ENCODE results near the gene CATSPERE.

CATSPERE gene

DNA sequence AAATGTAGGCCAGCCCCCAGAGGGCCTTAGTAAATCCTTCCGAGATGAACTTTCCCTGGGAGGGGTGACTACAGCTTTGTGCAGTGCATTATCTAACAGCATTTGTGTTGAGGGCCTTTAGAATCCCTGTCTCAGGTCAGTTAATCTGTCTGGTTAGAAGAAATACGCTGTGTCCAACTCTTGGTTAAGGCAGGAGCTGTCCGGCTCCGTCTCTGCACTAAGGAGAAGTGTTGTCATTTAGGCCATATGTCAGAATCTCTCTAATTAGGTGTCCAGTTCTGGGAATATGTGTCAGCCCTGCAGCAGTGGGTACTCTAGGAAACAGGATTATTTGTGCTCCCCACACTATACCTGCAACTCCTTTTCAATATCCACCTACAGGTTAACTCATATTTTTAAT lies 124.8 kb downstream of the CATSPERE start:
- H3K27ac ChIP-seq = no peak overlapping the region
- TF ChIP-seq ZFX (IDR thresholded peaks at IDR 0.05; ENCODE audit: borderline replicate concordance) = no peak
- TF ChIP-seq, protein P1, sequence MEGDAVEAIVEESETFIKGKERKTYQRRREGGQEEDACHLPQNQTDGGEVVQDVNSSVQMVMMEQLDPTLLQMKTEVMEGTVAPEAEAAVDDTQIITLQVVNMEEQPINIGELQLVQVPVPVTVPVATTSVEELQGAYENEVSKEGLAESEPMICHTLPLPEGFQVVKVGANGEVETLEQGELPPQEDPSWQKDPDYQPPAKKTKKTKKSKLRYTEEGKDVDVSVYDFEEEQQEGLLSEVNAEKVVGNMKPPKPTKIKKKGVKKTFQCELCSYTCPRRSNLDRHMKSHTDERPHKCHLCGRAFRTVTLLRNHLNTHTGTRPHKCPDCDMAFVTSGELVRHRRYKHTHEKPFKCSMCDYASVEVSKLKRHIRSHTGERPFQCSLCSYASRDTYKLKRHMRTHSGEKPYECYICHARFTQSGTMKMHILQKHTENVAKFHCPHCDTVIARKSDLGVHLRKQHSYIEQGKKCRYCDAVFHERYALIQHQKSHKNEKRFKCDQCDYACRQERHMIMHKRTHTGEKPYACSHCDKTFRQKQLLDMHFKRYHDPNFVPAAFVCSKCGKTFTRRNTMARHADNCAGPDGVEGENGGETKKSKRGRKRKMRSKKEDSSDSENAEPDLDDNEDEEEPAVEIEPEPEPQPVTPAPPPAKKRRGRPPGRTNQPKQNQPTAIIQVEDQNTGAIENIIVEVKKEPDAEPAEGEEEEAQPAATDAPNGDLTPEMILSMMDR (IDR thresholded peaks at IDR 0.05) = no peak

DNA sequence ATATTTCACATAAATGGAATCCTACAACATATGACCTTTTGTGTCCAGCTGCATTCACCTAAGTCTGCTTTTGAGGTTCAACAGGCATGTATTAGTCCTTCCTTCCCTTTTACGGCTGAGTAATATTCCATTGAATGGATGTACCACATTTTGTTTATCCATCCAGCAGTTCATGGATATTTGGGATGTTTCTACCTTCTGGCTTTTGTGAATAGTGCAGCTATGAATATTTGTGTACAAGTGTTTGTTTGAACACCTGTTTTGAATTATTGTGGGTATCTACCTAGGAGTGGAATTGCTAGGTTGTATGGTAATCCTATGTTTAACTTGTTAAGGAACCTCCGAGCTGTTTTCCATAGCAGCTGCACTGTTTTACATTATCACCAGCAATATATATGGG lies 129.6 kb downstream of the CATSPERE start:
- no peak for TF ChIP-seq ZFX (IDR thresholded peaks at IDR 0.05; ENCODE audit: borderline replicate concordance)
- TF ChIP-seq, protein P1 (IDR thresholded peaks at IDR 0.05) = no peak
- H3K27ac ChIP-seq = no peak overlapping the region

DNA sequence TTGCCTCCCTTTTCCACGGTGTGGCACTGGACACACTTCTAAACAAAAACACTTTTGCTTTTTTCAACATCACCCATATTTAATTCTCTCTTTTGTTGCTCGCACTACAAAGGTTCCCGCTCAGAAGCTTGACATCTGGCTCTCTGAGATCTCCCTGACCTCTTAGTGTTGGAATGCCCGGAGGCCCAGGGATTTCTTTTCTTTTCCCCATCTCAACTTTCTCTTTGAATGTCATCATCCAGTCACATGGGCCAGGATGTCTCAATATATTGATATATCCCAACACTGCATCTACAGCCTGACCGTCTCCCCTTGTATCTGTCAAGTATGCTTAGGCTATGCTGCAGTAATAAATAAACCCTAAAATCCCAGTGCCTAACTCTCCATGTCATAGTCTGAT lies 137.5 kb downstream of the CATSPERE start:
- TF ChIP-seq, protein P1 (IDR thresholded peaks at IDR 0.05) = no peak
- no peak for TF ChIP-seq ZFX (IDR thresholded peaks at IDR 0.05; ENCODE audit: borderline replicate concordance)
- no peak overlapping the region for H3K27ac ChIP-seq

DNA sequence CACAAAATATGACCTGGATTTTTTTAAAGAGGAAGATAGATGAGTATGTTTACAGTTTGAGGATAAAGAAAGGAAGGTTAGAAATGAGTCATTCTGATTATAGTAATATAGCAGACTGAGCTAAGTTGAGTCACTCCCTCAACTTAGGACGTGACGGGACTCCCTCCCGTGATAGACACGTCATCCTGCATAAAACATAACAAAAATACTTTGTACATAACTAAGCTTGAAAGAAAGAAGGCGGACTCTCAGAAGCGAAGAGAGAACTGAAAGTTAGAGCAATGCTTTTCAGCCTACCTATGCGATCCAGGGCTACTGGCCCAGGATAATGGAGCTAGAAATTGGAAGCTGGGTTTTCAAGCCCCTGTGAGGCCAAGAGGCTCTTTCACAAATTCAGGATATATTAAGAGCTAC lies 138.9 kb downstream of the CATSPERE start:
- TF ChIP-seq, protein P1 (IDR thresholded peaks at IDR 0.05) = no peak
- TF ChIP-seq ZFX (IDR thresholded peaks at IDR 0.05; ENCODE audit: borderline replicate concordance) = no peak
- no peak overlapping the region for H3K27ac ChIP-seq

DNA sequence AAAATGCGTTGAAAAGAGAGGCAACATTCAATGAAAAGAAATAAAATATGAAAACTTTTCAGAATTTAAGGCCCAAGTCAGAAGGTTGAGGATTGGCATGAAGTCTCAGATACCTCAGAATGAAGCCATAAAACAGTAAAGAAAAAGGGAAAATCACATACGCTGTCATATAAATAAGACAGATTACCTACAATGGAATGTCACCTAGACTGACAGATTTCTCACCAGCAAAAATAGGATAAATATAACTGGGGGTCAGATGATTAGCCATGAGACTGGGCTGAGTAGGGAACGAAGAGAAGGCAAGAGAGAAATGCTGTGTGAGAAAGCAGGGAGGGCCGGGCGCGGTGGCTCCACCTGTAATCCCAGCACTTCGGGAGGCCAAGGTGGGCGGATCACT lies 140.3 kb downstream of the CATSPERE start:
- H3K27ac ChIP-seq = no peak overlapping the region
- TF ChIP-seq ZFX (IDR thresholded peaks at IDR 0.05; ENCODE audit: borderline replicate concordance) = no peak
- TF ChIP-seq, protein P1 (IDR thresholded peaks at IDR 0.05) = no peak

DNA sequence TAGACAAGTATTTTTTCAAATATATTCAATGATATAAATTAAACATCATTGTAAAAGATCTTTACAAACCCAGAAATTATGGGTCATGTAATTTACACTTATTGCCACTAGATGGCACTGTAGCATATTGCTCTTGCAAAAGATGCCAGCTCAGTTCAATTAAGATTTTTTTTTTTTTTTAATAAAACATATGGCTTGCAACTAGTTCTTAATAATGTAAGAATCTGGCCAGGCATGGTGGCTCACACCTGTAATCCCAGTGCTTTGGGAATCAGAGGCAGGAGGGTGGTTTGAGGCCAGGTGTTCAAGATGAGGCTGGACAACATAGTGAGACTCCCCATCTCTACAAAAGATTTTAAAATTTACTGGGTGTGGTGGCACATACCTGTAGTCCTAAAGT lies 142.4 kb downstream of the CATSPERE start:
- H3K27ac ChIP-seq = no peak overlapping the region
- TF ChIP-seq, protein P1 (IDR thresholded peaks at IDR 0.05) = peak; percentile 96
- TF ChIP-seq ZFX (IDR thresholded peaks at IDR 0.05; ENCODE audit: borderline replicate concordance) = no peak

DNA sequence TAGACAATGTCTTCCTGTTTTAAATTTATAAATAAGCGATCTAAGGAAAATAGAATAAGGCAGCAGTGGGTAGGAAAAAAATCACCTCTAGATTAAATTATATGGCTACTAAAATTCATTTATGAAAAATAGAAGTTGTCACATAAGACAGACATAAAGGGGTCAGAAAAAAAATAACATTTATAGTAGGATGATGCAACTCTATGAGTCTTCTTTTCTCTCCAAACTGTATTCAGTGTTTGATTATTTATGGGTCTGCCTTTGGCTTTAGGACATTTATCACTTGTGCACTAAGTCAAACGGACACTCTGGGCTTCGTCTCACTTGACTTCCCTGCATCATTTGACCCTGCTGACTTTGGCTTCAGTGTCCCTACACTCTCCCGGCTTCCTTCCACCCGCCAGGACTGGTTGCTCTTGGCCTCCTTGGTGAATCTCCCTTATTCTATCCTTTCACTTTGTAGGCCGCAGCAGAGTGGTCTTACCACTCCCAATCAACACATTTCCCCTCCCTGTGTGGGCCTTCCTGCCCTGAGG lies 144.8 kb downstream of the CATSPERE start:
- no peak for TF ChIP-seq ZFX (IDR thresholded peaks at IDR 0.05; ENCODE audit: borderline replicate concordance)
- TF ChIP-seq, protein P1 (IDR thresholded peaks at IDR 0.05) = no peak
- H3K27ac ChIP-seq = no peak overlapping the region

All from 22Rv1 (cell line).